Measurements from ENCODE around the gene MRGPRX3.
"Not testable (repeated sequence)": the region's sequence is repeated elsewhere in the genome, so short reads cannot be mapped to it uniquely, and the experiment has no call there.

MRGPRX3 gene

DNA sequence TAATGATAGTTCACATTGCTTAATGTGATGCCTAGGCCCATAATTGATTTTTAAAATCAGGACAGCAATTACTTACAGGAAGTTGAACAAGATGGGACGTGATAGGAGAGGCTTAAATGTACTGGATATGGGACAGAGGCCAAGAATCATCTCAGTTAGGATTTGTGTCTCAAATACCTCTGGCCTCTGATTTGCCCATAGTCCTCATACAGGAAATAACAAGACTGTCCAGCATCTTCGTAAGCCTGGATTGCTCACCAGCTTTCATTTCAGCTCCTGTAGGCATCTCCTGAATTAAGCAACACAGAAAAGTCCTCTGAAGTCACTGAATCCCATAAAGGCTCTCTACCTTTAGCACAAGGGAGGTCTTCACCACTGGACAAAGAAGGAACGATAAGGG, at the start of gene MRGPRX3:
MRGPRX3 (plus strand) TSS at position 231 of the 400 bp plus-strand sequence. CDS start 4,632 bp downstream, outside the sequence.
- FAIRE-seq, result no peak

DNA sequence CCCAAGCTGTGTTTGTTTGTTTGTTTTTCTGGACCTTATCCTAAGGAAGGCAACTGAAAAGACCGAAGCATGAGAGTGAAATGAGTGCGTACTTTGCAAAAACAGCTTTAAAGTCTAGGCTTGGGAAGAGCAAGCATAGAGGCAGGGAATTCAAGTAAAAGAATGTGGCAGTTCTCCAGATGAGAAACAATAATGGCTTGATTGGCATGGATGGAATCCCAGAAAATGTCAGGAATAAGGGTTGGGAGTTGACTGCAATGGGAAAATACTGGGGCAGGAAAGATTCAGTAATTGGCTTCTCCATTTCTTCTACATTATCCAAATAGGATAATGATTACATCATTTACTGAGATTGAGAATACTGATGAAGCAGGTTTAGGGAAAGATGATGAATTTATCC, 44.0 kb upstream of the MRGPRX3 start:
- FAIRE-seq, result no peak

DNA sequence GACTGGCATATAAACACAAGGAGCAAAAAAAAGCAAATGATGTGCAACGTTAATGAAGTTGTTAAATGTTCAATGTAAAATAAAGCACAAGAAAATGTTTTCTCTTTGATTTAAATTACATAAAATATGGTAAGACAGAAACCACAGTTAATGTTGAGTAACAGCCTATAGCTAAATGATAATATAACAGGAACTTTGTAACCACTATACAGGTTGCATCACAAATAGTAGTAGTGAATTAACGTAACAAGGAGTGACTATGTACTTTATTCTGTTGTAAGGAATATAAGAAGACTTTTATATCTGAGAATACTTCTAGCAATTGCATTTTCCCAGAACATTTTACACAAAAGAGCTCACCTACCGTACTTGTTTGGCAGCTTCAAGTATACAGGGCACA, 43.4 kb upstream of the MRGPRX3 start:
- FAIRE-seq, result no peak

GRCh38 chr11:18091731-18092130, 40.6 kb upstream of the MRGPRX3 start:
- FAIRE-seq, result no peak

DNA sequence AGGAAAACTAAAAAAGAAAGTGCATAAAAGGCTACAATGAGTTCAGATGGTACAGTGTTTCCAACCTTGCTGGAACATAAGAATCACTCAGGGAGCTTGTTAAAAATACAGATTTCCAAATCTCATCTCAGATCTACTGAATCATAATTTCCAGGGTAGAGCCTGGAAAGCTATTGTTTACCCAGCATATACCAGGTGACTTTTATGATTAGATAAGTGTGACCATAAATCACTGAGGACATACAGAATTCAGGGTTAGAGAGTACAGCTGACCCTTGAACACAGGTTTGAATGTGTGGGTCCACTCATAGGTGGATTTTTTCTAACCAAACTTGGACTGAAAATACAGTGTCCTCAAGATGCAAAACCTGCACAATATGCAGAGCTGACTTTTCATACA, 38.4 kb upstream of the MRGPRX3 start:
- no peak for FAIRE-seq

DNA sequence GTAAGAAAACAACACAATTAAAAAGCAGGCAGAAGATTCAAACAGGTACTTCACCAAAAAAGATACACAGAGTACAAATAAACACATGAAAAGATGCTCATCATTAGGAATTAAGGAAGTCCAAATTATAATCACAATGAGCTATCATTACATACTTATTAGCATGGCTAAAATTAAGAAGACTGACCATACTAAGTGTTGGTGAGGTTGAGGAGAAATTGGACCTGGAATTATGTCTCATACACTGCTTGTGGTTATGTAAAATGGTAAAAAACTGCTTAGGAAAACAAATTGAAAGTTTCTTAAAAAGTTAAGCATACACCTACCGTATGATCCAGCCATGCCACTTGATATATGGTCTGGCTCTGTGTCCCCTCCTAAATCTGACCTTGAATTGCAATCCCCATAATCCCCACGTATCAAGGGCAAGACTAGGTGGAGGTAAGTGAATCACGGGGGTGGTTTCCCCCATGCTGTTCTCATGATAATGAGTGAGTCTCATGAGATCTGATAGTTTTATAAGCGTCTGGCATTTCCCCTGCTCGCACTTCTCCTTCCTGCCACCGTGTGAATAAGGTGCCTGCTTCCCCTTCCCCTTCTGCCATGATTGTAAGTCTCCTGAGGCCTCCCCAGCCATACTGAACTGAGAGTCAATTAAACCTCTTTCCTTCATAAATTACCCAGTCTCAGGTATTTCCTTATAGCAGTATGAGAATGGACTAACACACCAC, 31.3 kb upstream of the MRGPRX3 start:
- no peak for FAIRE-seq

DNA sequence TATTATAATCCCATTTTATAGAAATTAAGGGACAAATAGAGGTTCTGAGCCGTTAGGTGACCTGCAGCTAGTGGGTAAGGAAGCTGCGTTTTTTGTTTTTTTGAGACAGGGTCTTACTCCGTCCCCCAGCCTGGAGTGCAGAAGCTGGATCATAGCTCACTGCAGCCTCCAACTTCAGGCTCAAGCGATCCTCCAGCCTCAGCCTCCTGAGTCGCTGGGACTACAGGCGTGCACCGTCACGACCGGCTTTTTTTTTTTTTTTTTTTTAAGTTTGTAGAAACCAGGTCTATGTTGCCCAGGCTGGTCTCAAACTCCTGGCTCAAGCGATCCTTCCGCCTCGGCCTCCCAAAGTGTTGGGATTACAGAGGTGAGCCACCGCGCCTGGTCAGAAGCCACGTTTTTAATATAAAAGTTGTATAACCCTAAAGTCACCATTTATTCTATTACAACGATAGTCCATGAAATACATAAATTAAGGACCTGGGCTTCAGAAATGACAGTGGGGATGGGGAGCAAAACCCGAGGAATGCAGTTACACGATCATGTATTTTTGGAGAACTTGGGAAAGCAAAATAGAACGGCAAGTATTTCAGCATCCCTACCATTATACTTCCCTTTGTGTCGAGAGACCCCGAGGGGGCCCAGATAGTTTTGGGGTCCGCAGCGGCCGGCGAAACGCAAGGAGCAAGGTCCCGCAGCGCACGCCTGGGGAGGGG, 27.1 kb upstream of the MRGPRX3 start:
- FAIRE-seq, result no peak

DNA sequence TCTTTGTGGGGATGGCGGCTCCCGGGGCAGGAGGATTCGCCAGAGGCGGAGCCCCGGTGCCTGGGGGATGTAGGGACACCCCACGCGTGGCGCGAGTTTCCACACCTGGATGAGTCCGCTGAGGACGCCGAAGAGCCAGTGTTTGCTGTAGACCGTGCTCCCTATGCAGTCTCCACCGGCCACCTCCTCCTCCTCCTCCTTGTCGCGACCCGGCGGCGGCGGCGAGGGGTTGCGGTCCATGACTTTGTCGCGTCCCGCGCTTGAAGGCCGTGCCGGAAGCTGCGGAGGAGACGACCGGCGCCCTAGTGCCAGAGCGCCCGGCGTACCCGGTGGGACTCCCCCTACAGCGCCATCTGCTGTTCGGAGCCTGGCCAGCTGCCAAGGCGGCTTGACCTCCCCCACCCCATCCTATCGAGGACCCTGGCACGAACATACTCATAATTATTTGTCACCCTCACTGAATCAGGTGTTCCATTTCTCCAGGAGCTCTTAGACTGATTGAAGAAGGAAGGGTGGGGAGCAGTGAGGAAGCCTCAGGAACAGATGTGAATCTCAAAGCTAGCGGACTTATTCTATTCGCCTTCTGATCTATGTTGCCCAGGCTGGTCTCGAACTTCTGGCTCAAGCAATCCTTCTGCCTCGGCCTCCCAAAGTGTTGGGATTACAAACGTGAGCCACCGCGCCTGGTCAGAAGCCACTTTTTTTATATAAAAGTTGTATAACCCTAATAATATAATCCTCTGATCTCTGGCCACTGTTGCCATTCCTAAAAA, 26.4 kb upstream of the MRGPRX3 start, which contains the start of gene SAAL1:
SAAL1 (minus strand) TSS at position 281 of the 773 bp plus-strand sequence; CDS start at position 240, 41 bp downstream.
- no peak for FAIRE-seq

DNA sequence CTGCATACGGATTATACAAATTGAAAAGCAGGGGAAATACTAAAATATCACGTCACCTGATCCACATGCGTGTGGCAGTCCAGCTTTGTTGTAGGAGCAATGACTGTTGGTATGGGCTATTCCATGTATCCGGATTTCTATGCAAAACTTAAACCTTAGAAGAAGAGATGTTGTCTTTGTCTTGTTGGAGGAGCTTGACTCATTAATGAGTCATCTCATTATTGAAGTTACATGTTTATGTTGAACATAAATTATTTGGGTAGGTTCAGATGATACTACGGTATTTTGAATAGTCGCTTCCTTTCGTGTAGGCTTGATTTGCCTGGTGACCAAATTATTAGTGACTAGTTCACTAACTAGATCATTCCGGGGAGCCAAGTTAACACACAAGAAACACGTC, 25.7 kb upstream of the MRGPRX3 start:
- FAIRE-seq, result no peak

DNA sequence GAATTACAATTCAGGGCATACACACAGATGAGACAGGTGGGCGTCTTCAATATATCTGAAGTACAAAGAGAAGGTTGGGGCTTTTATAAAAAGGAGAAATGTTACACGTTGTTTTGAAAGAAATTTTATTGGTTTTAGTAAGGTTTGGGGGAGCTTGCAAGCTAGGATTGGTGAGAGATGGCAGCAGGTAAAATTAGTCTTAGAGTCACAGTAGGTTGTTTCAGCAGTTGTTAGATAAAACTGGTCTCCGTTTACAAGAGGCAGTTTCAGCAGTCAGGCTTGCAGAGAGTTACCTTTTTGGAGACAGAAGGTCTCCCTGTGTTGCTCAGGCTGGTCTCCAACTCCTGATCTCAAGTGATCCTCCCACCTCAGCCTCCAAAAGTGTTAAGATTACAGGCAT, 24.1 kb upstream of the MRGPRX3 start:
- no peak for FAIRE-seq

DNA sequence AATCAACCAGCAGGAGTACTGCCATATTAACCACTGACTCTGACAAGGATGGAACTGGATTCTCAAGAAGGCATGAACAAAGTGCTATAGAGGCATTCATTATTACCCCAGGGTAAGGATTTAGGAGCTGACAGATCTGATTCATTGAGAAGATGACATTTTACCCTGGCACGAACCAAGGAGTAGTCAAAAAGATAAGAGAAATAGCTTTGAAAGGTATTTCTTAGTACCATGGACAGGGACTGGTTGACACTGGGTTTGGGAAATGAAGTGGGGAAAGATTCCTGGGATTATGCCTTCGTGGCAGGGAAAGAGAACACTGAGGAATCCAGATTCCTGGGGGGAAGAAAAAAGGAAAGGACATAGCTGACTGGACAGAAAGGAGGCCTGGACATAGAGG, 21.4 kb upstream of the MRGPRX3 start:
- FAIRE-seq, result no peak

DNA sequence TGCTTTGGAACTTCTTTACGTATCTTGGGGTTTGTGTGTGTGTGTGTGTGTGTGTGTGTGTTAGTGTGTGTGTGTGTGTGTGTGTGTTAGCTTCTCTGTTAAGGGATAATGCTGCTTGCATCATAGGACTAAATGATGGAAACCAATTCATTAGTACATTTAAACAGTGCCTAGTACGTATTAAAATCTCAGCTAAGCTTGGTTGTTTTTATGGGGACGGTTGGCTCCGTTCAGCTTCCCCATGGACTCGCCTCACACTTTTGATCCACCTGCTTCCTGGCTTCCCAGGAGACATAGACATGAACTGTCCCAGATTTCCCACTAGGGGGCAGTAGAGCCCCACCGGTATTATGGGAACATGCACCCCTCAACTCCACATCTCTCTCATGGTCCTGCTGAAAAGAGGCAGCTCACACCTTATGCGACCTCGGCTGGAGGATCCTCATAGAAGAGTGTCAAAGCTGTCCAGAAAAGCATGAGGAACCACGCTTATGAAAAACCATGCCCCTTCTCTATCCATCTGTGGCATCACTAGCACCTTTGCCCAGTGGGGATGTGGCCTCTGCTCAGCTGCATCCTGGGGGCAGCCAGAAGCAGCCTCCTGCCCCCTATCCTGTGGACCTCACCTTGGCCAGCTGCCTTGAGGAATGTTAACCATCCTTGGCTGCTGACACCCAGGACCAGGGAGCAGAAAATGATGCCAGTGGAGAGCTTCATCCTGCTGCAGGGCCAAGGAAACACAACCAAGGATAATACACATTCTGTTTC, 16.8 kb upstream of the MRGPRX3 start:
- no peak for FAIRE-seq

DNA sequence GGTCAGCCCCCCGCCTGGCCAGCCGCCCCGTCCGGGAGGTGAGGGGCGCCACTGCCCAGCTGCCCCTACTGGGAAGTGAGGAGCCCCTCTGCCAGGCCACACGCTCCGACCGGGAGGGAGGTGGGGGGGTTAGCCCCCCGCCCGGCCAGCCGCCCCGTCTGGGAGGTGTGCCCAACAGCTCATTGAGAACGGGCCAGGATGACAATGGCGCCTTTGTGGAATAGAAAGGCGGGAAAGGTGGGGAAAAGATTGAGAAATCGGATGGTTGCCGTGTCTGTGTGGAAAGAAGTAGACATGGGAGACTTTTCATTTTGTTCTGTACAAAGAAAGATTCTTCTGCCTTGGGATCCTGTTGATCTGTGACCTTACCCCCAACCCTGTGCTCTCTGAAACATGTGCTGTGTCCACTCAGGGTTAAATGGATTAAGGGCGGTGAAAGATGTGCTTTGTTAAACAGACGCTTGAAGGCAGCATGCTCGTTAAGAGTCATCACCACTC, 11.0 kb upstream of the MRGPRX3 start:
- FAIRE-seq, result not testable (repeated sequence)

DNA sequence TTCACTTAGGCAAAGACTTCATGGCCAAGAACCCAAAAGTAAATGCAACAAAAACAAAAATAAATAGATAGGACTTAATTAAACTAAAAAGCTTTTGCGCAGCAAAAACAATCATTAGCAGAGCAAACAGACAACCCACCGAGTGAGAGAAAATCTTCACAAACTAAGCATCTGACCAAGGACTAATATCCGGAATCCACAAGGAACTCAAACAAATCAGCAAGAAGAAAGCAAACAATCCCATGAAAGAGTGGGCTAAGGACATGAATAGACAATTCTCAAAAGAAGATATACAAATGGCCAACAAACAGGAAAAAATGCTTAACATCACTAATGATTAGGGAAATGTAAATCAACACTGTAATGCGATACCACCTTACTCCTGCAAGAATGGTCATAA, 1.3 kb upstream of the MRGPRX3 start:
- not testable (repeated sequence) for FAIRE-seq

DNA sequence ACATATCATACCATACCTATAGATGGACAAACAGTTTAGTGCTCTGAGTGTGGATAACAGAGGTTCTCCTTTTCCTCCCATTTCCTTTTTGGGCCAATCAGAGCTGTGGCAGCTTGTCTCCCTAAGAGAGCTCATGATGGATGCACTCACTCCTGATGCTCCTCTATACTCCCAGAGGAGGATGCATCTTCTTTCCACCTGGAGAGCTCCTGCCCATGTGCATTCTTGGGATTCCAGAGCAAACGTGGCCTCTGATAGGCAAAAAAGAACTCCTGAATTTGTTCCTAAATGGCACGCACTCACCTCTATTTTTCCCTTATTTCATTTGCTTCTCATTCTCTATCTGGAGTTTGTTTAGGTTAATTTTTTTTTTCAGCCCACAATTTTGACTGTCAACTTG, 2.9 kb downstream of the MRGPRX3 start:
- FAIRE-seq, result no peak

- FAIRE-seq, result no peak
Observed at GRCh38 chr11:18137186-18137800, 4.9 kb downstream of the MRGPRX3 start.

DNA sequence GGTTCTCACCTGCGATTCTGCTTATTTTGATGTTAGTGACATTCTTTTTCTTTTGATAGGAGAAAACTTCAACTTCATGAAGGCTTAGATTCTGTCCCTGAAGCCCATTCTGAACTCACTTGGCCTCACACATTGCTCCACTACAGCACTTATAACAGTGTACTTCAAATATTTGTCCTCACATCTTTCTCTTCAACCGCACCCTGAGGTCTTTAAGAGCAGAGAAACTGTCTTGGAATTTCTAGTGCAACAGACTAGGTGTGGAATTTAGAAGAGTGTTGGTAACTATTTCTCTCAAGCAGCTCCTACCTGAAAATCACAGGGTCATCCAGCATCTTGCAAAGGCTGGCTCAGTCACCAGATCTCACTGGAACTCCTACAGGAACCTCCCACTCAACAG, 7.8 kb downstream of the MRGPRX3 start:
- FAIRE-seq, result no peak

DNA sequence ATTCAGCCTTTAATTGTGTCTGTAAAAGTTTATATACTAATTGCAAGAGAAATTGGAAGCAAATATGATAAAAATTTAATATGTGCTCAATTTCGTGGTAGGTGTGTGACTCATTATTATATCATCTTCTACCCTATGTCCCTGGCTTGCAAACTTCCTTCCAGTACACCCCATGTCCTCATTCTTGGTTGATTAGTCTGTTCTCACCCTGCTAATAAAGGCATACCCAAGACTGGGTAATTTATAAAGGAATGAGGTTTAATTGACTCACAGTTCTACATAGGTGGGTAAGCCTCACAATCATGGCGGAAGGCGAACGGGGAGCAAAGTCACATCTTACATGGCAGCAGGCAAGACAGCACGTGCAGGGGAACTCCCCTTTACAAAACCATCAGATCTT, 11.9 kb downstream of the MRGPRX3 start:
- no peak for FAIRE-seq

DNA sequence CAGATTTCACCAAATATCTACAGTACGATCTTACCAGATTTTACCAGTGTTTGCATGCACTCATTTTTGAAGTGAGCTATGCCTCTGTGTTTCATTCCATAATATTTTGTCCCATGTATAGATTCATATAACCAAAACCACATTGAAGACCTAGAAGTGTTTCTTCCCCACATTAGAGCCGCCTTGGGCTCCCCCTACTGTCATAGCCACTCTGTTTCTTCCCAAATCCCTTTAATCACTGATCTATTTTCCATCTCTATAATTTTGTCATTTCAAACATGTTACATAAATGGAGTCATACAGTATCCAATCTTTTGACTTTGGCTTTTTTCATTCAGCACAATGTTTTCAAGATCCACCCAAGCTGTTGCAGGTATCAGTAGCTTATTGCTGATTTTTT, 12.7 kb downstream of the MRGPRX3 start:
- no peak for FAIRE-seq

GRCh38 chr11:18145837-18146236, 13.5 kb downstream of the MRGPRX3 start:
- FAIRE-seq, result no peak

GRCh38 chr11:18151581-18151980, 19.2 kb downstream of the MRGPRX3 start:
- no peak for FAIRE-seq

GRCh38 chr11:18168372-18168771, 36.0 kb downstream of the MRGPRX3 start:
- FAIRE-seq, result no peak
